ENCODE measurements around the gene DHRS11.

The DHRS11 gene

DNA sequence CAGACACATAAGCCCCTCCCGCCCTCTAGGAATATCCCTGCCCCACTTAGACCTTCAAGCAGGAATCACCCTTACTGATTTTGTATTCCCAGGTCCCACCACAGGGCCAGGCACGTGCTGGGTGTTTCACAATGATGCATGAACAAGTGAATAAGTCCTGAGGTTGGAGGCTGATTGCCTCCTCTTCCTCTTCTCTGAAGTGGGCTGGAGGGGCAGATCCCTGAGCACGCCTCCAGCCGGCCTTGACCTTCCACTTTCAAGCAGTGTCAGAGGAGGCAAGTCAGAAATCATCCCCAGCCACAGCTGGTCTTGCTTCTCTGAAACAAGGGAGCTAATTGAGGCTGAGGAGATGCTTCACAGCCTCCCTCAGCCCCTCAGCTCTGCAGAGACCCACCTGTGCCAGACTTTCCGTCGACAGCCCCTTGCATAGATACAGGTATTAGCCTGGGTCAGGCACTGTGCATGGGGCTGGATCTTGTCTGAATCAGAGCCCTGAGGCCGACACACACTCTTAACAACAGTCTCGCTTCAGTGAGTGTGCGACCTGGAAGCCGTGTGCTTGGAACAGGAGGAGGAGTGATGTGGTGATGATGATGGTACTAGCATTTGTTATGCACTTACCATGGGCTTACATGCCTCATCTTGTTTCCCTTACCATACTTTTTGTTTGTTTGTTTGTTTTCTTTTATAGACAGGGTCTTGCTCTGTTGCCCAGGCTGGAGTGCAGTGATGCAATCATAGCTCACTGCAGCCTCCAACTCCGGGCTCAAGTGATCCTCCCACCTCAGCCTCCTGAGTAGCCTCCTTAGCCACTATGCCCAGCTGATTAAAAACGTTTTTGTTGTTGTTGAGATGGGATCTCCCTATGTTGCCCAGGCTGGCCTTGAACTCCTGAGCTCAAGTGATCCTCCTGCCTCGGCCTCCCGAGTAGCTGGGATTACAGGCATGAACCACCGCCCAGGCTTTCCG, 24.7 kb downstream of the DHRS11 start:
- DNase-seq = no peak

DNA sequence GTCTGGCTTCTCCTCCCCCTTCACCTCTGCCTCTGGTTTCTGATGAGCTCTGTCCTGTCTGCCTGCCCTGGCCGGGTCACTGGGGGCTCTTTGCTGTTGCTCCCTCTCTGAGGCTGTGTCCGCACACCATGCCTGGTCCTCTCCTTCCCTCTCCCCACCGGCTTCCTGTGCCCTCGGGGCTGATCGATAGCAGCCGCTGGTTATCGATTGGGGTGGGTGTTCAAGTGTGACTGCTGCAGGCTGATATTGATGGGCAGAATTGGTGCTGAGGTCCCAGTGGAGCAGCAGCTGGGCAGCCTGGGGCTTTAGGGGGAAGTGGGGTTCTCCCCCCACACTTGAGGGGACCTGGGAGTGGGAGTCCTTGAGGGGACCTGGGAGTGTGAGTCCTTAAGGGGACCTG, 26.1 kb downstream of the DHRS11 start:
- DNase-seq = no peak

DNA sequence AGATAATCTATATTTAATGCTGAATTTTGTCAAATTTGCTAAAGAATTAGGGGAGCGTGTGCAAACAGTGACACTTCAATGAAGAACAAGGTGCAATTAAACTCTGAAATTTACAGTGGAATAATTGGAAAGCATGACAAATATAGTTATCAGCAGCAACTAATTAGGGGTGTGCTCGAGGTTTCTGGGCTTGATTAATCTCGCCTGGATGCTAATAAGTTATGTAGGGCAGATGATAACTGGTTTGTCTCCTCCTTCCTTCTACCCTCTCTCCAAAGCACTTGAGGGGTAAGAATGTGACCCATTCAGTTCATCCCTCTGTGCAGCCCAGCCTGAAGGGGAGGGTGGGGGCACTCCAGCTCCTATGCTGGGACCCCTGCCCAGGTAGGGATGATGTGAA, 31.6 kb downstream of the DHRS11 start:
- DNase-seq = no peak

DNA sequence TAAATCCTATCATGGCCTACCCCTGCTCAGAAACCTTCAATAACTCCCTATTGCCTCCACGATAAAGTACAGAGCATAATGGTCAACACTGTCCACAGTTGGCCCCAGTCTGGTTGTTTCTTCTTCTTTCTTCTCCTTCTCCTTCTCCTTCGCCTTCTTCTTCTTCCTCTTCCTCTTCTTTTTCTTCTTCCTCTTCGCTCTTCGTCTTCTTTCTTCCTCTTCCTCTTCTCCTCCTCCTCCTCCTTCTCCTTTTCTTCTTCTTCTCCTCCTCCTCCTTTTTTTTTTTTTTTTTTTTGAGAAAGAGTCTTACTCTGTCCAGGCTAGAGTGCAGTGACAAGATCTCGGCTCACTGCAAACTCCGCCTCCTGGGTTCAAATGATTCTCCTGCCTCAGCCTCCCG, 33.5 kb downstream of the DHRS11 start:
- no peak for DNase-seq

DNA sequence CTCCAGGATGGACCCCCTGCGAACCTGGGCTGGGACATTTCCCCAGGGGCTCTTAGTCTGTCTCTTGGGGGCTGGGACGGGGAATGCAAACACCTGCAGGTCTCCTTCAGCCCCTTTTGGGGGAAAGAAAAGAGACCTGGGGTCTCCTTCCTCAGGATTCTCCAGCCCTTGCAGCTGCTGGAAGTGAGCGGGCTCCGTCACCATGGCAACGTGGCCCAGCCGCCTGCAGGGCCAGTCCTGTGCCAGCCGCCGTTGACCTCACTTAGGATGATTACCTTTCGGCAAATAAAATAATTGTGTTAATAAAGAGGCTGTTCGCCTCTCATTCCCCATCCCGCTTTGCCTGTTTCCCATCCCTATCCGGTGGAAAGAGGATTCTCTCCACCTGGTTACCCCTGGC, 35.4 kb downstream of the DHRS11 start:
- DNase-seq = no peak

DNA sequence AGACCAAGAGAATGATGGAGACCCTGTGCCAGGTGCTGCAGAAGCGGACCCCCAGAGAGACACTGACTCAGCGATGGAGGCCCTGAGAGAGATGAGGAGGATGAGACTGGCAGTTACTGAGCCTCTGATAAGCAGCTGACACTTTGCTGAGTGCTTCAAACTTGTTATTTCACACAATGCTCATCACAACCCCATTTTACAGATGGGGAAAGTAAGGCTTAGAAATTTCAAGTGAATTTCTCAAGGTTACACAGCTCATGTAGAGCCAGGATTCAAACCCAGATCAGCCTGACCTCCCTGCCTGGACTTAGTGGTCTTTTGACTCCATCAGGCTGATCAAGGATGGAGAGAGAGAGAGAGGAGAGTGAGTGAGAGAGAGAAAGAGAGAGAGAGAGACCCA, 36.9 kb downstream of the DHRS11 start:
- no peak for DNase-seq

DNA sequence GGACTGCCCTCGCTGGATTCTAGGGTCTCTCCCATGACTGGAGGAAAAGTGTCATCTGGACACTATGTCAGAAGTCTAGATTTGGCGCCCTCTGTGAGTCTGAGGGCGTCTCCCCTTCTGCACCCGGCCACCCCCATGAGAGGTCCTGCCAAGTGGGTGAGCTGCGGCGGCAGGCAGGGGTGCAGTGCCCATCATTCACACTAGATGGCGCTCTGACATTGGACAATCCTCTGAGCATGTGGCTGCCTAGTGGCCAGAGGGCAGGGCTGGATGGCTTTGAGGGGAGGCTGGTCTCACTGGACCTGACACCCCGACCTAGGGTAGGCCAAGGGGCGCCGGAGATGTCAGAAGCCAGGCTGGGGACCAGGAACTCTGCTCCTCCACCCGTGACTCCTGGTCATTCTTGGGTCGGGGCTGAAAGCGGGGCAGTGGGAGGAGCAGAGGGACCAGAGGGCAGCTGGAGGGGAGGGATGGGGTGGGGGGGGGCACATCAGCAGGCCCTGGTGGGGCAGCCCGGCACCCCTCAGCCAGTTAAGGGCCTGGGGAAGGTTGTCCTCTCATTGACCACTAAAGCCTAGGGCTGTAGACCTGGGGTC, 37.7 kb downstream of the DHRS11 start:
- DNase-seq = no peak

DNA sequence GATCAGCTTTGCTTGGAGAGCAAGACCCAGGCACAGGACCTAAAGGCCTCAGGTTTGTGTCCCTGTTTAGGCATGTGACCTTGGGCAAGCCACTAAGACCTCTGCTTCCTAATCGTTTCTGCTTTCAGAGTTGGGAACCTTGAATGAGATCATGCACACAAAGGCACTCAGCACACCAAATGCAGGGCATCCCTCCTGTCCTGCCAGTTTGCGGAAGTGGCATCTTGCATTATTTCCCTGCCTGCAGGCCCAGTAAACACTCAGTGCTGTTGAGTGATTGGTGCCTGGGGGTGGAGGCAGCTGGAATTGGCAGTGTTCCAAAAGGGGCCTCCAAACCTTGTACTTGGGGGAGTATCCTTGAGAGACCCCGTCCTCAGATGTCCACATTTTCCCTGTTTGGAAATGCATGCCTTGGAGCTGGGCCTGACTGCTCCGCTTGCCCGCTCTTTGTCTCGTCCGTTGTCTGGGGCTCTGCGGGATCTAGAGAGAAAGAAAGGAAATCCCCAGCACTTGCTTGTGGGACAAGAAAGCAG, 38.4 kb downstream of the DHRS11 start:
- DNase-seq = no peak

DNA sequence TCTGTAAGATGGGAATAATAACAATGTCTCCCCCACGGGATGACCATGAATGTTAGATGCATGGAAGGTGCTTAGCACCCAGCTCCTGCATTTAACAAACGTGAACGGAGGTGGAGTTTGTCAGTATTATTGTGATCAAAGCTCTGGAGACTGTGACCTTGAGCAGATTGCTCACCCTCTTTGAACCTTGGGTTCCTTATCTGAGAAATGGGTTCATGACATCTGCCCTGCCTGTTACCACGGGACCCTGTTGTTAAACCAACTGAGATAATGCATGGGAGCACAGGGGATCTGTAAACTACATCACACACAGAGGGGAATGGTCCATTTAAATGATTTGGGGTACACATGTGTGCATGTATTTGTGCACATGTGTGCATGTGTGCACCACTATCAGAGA, 39.3 kb downstream of the DHRS11 start:
- DNase-seq = no peak

DNA sequence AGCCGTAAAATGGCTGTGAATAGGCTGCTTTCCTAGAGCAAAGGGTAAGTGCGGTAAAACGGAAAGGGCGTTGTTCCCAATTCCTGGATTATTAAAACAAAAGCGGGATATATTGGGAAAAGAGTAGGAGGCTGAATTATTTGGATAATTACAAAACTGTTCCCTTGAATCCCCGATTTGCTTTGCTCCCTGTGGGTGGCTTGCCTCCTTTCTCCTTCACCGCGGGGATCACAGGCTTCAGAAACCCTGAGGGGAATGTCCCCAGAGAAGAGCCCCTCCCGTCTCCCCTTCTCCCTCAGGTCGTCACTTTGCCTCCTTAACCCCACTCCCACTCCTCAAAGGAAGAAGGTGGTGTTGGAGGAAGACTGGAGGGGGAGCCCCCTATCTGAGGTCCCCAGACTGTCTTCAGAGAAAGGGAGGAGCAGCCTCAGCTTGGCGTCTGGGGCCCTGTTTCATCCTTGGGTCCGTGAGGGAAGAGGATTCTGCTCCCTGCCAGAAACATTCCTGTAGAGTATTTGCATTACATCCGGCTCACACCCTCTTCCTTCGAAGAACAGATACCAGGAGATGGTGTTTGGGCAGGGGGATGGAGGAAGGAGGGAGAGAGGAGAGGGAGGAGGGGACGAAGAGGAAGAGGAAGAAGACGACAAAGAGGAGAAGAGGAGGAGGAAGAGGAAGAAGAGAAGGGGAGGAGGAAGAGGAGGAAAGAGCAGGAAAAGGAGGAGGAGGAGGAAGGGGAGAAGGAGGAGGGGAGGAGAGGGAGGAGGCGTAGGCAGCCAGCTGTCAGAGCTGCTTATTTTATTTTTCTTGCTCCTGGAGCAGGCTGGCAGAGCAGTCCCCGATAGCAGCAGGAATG, 41.5 kb downstream of the DHRS11 start:
- DNase-seq = no peak

DNA sequence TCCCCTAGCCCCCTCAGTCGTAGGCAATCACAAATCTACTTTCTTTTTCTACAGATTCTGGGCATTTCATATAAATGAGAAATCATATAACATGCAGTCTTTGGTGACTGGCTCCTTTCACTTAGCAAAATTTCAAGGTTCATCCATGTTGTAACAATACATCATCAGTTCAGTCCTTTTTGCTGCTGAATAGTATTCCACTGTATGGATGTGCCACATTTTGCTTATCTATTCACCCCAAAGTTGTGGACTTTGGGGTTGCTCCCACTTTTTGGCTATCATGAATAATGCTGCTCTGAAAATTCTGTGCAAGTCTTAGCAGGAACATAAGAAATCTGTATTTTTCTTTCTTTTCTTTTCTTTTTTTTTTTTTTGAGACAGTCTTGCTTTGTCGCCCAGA, 48.7 kb downstream of the DHRS11 start:
- DNase-seq = no peak

DNA sequence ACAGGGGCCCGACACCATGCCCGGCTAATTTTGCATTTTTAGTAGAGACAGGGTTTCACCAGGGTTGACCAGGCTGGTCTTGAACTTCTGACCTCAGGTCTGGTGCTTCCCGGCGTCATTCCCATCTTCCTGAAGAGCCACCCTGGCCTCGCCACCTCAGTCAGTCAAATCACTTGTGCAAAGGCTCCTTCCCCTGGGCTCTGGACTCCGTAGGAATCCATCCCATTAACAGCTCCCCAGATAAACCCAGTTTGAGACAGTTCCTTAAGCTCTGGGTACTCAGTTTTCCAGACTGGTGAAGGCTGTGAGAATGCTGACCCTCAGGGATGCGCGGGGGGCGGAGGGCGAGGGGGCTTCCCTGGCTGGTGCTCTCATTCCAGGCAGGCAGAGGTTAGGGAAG, 49.2 kb downstream of the DHRS11 start:
- DNase-seq = no peak

DNA sequence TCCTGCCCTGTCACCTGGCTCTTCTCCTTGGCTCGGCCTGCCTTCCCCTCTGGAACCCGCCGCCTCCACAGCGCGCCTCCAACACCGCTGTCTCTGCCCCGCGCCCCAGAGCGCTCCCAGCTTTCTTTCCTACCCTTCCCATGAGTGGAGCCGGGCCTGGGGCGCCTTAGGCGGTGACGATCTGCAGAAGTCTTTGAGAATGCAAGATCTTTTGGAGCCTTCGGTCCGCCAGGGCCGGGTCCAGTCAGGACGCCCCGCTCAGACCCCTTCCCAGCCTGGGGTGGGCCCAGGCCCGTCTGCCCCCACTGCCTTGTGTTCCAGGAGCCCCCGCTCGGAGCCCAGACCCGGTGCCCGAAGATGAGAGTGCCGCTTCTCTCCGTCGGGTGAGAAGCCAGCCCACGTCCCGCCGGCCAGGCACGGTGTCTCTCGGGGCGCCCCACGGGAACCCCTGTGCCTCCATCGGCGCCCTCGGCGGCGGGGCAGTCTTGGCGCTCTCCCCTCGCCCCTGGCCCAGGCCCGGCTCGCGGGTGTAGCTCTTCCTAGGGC, 49.7 kb downstream of the DHRS11 start:
- DNase-seq = no peak

DNA sequence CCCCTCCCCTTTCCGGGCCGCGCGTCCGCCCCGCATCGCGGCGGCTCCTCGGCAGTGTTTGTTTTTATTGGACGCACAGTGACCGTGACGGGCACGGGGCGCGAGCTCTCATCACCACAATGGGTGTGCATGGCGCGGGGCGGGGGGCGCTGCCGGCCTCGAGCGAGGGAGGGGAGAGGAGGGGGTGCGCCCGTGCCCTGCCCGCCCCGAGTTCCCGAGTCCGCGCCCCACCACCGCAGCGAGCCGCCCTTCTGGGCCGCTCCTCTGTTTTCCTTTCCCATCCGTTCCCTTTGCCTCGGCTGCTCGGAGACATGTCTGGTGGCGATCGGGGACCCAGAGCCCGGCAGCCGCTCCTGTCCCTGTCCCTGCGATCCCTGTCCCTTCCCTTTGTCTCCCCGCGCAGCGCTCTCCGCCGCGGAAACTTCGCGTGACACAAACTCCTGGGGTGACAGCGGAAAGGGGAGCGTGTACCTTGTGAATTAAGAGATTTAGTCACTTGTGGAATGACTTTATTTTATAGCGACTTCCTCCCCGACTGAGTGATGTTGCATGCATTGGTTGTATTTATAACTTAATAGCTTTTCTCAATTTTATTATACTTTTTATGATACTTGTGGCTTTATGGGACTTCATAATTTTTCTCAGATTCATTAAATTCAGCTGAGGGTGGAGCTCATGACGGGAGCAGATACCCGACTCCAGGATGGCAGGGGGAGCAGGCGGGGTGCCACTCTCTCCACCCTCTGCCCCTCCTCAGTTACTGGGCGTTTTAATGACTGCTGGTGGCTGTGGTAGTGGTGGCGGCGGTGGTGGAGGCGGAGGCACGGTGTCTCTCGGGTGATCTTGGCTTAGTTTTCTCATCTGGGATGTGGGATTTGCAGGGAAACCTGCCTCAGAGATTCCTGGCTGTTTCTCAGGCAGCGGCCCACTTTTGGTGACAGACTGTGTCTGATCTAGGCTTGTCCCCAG, 50.5 kb downstream of the DHRS11 start:
- no peak for DNase-seq

DNA sequence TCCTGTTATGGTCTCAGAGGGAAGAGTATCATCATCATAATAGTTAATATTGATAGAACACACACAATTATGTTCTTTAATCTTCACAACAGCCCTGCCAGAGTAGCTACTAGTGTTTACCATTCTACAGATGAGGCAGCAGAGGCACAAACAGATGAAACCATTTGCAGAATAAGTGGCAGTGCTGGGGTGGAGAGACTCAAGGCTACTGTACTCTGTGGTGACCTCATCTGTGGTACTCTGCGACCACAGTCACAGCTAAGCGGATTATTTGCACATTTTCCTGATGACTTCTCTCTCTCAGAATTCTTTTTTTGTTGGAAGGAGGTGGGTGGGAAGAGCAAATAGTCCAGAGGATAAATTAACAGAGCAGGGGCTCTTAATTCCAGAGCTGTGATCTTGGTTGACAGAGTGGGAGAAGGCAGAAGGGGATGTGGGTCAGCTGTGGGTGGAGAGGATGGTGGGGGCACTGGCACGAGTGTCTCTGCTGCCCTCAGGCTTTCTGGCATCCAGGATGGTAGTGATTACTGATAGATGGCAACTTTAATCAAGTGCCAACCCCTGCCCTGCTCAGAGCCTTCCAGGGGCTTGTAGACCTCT, 51.5 kb downstream of the DHRS11 start:
- DNase-seq = no peak

DNA sequence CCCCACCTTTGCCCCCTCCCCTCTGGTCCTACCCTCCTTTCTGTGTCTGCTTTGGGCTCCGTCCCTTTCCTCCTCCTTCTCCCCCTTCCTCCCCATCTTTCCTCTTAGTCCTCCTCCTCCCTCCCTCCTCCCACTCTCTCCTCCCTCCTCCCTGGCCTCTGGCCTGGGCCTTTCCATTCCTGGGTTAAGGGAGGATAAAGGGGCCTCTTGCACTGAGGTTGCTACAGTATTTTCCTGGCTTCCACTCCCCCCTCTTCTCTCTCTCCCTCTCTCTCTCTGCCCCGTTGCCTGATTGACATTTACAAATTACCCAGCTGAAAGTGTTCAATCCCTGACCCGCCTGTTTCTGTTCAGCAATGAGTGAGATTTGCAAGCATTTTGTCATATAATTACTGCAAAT, 53.7 kb downstream of the DHRS11 start:
- DNase-seq = no peak

DNA sequence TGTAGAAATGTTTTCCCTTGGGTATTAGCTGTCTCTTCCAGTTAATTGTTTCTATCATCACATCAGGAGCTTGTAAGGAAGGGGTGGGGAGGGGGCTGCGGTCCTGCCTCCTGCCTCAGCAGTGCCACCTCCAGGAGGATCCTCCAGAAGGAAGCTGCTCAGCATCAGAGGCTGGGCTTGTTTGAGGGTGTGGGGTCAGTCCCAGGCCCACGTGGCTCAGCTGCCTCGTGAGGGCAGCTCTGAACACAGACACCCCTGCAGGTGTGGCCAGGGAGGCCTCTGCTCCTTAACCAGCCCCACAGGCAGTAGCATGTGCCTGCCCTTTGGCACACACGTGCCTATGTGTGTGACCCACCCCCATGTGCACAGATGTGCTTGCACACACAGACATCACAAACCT, 56.0 kb downstream of the DHRS11 start:
- DNase-seq = no peak

DNA sequence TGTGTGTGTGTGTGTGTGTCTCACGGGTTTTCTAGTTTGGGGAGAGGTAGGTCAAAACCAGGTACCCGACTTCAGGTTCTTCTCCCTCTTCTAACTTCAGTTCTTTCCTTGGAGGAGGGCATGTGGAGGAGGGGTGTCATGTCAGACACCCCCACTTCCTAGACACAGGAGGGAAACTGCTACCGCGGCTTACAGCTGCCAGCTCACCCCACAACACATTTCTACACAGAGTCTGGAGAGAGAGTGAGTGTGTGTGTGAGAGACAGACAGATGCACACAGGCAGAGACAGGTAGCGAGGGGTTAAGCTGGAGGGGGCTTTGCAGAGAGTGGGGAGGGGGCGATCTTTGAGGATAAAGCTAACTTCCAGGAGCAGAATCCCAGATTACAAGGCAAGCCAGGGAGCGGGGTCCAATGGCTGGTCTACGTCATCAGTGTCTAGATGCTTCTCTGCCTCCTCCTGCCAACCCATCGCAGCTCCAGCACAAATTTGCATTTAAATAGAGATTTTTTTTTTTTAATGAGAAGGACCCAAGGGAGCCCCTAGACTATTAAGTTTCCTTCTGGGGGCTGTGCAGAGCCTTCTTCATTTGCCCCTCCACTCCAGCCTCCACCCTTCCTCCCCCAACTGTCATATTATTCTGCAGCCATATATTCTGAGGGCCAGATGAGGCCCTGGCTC, 58.6 kb downstream of the DHRS11 start:
- DNase-seq = no peak

Data from GF-D8 (cell line).